ENCODE measurements around the gene CCDC120.

Gene CCDC120

GRCh38 chrX:49041744-49042580, 16.8 kb upstream of the CCDC120 start:
- DNase-seq: no peak
- Histone ChIP-seq H3K27ac (ENCODE audit: insufficient read depth, low read length, poor library complexity, severe bottlenecking) (peak overlapping the region; percentile 89), H3K27me3 (replicated peaks; ENCODE audit: control insufficient read depth, insufficient read depth, low read length, poor library complexity, severe bottlenecking) (no peaks in the 10 kb centered on the region), H3K4me1 (ENCODE audit: control insufficient read depth, insufficient read depth, low read length, poor library complexity, severe bottlenecking) (peaks cover 17% of the 10 kb centered on the region), H3K9me3 (ENCODE audit: control insufficient read depth, low read length) (no peaks in the 10 kb centered on the region), H3K36me3 (ENCODE audit: control insufficient read depth, insufficient read depth, low read length) (peaks cover 15% of the 10 kb centered on the region), H3K4me3 (ENCODE audit: insufficient read depth, low read depth, low read length, poor library complexity, severe bottlenecking) (peak overlapping the region; percentile 61)

- Histone ChIP-seq H3K27me3 (replicated peaks; ENCODE audit: control insufficient read depth, insufficient read depth, low read length, poor library complexity, severe bottlenecking) (no peaks in the 10 kb centered on the region), H3K4me3 (ENCODE audit: insufficient read depth, low read depth, low read length, poor library complexity, severe bottlenecking) (peak overlapping the region; percentile 61), H3K4me1 (ENCODE audit: control insufficient read depth, insufficient read depth, low read length, poor library complexity, severe bottlenecking) (peaks cover 17% of the 10 kb centered on the region), H3K36me3 (ENCODE audit: control insufficient read depth, insufficient read depth, low read length) (peaks cover 13% of the 10 kb centered on the region), H3K9me3 (ENCODE audit: control insufficient read depth, low read length) (no peaks in the 10 kb centered on the region), H3K27ac (ENCODE audit: insufficient read depth, low read length, poor library complexity, severe bottlenecking) (peak overlapping the region; percentile 89)
- peak in 1 of 3 donors; percentile 5 for DNase-seq
Observed at GRCh38 chrX:49042581-49043219, 16.1 kb upstream of the CCDC120 start.

GRCh38 chrX:49043220-49043986, 15.4 kb upstream of the CCDC120 start, which contains the start of gene TFE3:
TSS of gene TFE3 (minus strand) at chrX:49043357. CDS start at chrX:49043226, 131 bp downstream.
- peaks cover 11% of the 10 kb centered on the region for H3K36me3 ChIP-seq (ENCODE audit: control insufficient read depth, insufficient read depth, low read length)

GRCh38 chrX:49043987-49044281, 14.9 kb upstream of the CCDC120 start:
- Histone ChIP-seq H3K4me1 (ENCODE audit: control insufficient read depth, insufficient read depth, low read length, poor library complexity, severe bottlenecking) (peaks cover 17% of the 10 kb centered on the region), H3K9me3 (ENCODE audit: control insufficient read depth, low read length) (no peaks in the 10 kb centered on the region), H3K36me3 (ENCODE audit: control insufficient read depth, insufficient read depth, low read length) (peaks cover 7% of the 10 kb centered on the region), H3K27ac (ENCODE audit: insufficient read depth, low read length, poor library complexity, severe bottlenecking) (peak overlapping the region; percentile 76), H3K4me3 (ENCODE audit: insufficient read depth, low read depth, low read length, poor library complexity, severe bottlenecking) (no peak overlapping the region), H3K27me3 (replicated peaks; ENCODE audit: control insufficient read depth, insufficient read depth, low read length, poor library complexity, severe bottlenecking) (no peaks in the 10 kb centered on the region)
- DNase-seq: no peak

More at GRCh38 chrX:49043220-49043986, 15.4 kb upstream of the CCDC120 start, which contains the start of gene TFE3:
- peak within 1 kb of the TSS; percentile 89 for H3K27ac ChIP-seq (ENCODE audit: insufficient read depth, low read length, poor library complexity, severe bottlenecking)
- H3K27me3 ChIP-seq (replicated peaks; ENCODE audit: control insufficient read depth, insufficient read depth, low read length, poor library complexity, severe bottlenecking): no peaks in the 10 kb centered on the region
- peak within 1 kb of the TSS; percentile 61 for H3K4me3 ChIP-seq (ENCODE audit: insufficient read depth, low read depth, low read length, poor library complexity, severe bottlenecking)
- no peaks in the 10 kb centered on the region for H3K9me3 ChIP-seq (ENCODE audit: control insufficient read depth, low read length)
- DNase-seq: peak; percentile 94 to 95 (median 95)
- H3K4me1 ChIP-seq (ENCODE audit: control insufficient read depth, insufficient read depth, low read length, poor library complexity, severe bottlenecking): peaks cover 17% of the 10 kb centered on the region

GRCh38 chrX:49053223-49054072, 5.4 kb upstream of the CCDC120 start:
- DNase-seq: peak; percentile 29 to 47 (median 41)
- Histone ChIP-seq H3K9me3 (ENCODE audit: control insufficient read depth, low read length) (no peaks in the 10 kb centered on the region), H3K27ac (ENCODE audit: insufficient read depth, low read length, poor library complexity, severe bottlenecking) (peak overlapping the region; percentile 80), H3K27me3 (replicated peaks; ENCODE audit: control insufficient read depth, insufficient read depth, low read length, poor library complexity, severe bottlenecking) (no peaks in the 10 kb centered on the region), H3K36me3 (ENCODE audit: control insufficient read depth, insufficient read depth, low read length) (no peaks in the 10 kb centered on the region), H3K4me3 (ENCODE audit: insufficient read depth, low read depth, low read length, poor library complexity, severe bottlenecking) (peak overlapping the region; percentile 54), H3K4me1 (ENCODE audit: control insufficient read depth, insufficient read depth, low read length, poor library complexity, severe bottlenecking) (no peaks in the 10 kb centered on the region)

- no peaks in the 10 kb centered on the region for H3K9me3 ChIP-seq (ENCODE audit: control insufficient read depth, low read length)
- no peak for DNase-seq
- peak overlapping the region; percentile 80 for H3K27ac ChIP-seq (ENCODE audit: insufficient read depth, low read length, poor library complexity, severe bottlenecking)
- no peaks in the 10 kb centered on the region for H3K4me1 ChIP-seq (ENCODE audit: control insufficient read depth, insufficient read depth, low read length, poor library complexity, severe bottlenecking)
- H3K27me3 ChIP-seq (replicated peaks; ENCODE audit: control insufficient read depth, insufficient read depth, low read length, poor library complexity, severe bottlenecking): no peaks in the 10 kb centered on the region
- H3K4me3 ChIP-seq (ENCODE audit: insufficient read depth, low read depth, low read length, poor library complexity, severe bottlenecking): peak overlapping the region; percentile 54
- H3K36me3 ChIP-seq (ENCODE audit: control insufficient read depth, insufficient read depth, low read length): no peaks in the 10 kb centered on the region
Observed at GRCh38 chrX:49054073-49054762, 4.6 kb upstream of the CCDC120 start.

GRCh38 chrX:49059201-49059600, 402 bp downstream of the CCDC120 start:
- Histone ChIP-seq H3K4me1 (ENCODE audit: control insufficient read depth, insufficient read depth, low read length, poor library complexity, severe bottlenecking) (no peaks in the 10 kb centered on the region), H3K27ac (ENCODE audit: insufficient read depth, low read length, poor library complexity, severe bottlenecking) (no peak overlapping the region), H3K4me3 (ENCODE audit: insufficient read depth, low read depth, low read length, poor library complexity, severe bottlenecking) (no peak overlapping the region), H3K9me3 (ENCODE audit: control insufficient read depth, low read length) (no peaks in the 10 kb centered on the region), H3K36me3 (ENCODE audit: control insufficient read depth, insufficient read depth, low read length) (no peaks in the 10 kb centered on the region), H3K27me3 (replicated peaks; ENCODE audit: control insufficient read depth, insufficient read depth, low read length, poor library complexity, severe bottlenecking) (no peaks in the 10 kb centered on the region)
- no peak for DNase-seq

- Histone ChIP-seq H3K27me3 (replicated peaks; ENCODE audit: control insufficient read depth, insufficient read depth, low read length, poor library complexity, severe bottlenecking) (no peaks in the 10 kb centered on the region), H3K4me3 (ENCODE audit: insufficient read depth, low read depth, low read length, poor library complexity, severe bottlenecking) (no peak overlapping the region), H3K9me3 (ENCODE audit: control insufficient read depth, low read length) (no peaks in the 10 kb centered on the region), H3K4me1 (ENCODE audit: control insufficient read depth, insufficient read depth, low read length, poor library complexity, severe bottlenecking) (no peaks in the 10 kb centered on the region), H3K27ac (ENCODE audit: insufficient read depth, low read length, poor library complexity, severe bottlenecking) (no peak overlapping the region), H3K36me3 (ENCODE audit: control insufficient read depth, insufficient read depth, low read length) (no peaks in the 10 kb centered on the region)
- DNase-seq: no peak
Observed at GRCh38 chrX:49059681-49060085, 884 bp downstream of the CCDC120 start.

- H3K27ac ChIP-seq (ENCODE audit: insufficient read depth, low read length, poor library complexity, severe bottlenecking): no peak overlapping the region
- no peak for DNase-seq
- no peaks in the 10 kb centered on the region for H3K36me3 ChIP-seq (ENCODE audit: control insufficient read depth, insufficient read depth, low read length)
- no peaks in the 10 kb centered on the region for H3K4me1 ChIP-seq (ENCODE audit: control insufficient read depth, insufficient read depth, low read length, poor library complexity, severe bottlenecking)
- H3K27me3 ChIP-seq (replicated peaks; ENCODE audit: control insufficient read depth, insufficient read depth, low read length, poor library complexity, severe bottlenecking): no peaks in the 10 kb centered on the region
- no peaks in the 10 kb centered on the region for H3K9me3 ChIP-seq (ENCODE audit: control insufficient read depth, low read length)
- no peak overlapping the region for H3K4me3 ChIP-seq (ENCODE audit: insufficient read depth, low read depth, low read length, poor library complexity, severe bottlenecking)
Observed at GRCh38 chrX:49060914-49061313, 2.1 kb downstream of the CCDC120 start.
